ENCODE measurements around the gene NFKBIE. TPM values are rescaled to one million over a fixed set of nuclear protein-coding genes. Genes with fewer than 3 reads are reported as not detected.
A peak's percentile ranks its signal among the peaks of the same experiment; 100 is the strongest.

Gene NFKBIE
- total and polyA plus RNA-seq, 9 of the 15 experiments (the other 6 are each of a cell fraction or from before 2014, with no cell fraction given) = 2.1 to 16.4 (median 11.7) TPM

DNA sequence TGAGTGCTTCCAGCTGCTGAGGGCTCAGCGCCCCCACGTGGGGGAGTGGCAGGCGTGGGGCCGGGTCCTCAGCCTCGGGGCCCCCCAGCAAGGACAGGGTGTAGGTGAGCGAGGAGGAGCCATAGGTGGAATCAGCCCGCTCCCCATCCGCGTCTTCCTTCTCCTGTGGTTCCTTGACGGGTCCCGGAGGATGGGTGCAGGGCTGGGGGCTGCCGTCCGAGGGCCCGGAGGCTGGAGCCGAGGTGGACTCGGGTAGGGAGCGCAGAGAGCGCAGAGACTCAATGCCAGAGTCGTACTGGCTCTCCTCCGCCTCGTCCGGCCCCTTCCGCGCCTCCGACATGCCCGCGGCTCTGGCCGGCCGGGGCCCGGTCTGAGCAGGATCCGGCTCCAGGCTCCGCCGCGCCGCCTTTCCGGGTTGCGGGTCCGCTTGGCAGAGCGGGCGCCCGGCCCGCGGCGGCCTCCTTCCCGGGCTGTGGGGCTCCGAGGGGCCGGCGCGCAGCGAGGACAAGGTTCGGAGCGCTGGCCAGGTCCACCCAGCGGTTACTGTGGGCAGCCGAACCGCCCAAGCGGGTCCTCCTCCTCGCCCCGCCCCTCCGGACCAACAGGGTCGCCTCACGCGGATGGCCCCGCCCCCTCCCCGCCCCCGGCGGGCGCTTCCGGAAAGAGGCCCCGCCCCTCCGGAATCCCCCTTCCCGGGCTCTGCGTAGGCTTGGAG is at the start of gene NFKBIE (continued):
- peak; percentile 80 for TF ChIP-seq RBBP5 (IDR thresholded peaks at IDR 0.05; ENCODE audit: borderline replicate concordance, insufficient read depth, low read length, poor library complexity, severe bottlenecking)
- no peak for TF ChIP-seq ZNF224 (CRISPR knock-in tag; IDR thresholded peaks at IDR 0.05)
- TF ChIP-seq YY1 (IDR thresholded peaks at IDR 0.05; ENCODE audit: borderline replicate concordance in 1 of 3, control insufficient read depth in 1 of 3, extremely low read depth in 1 of 3, insufficient read depth in 3 of 3, insufficient read length in 1 of 3, insufficient replicate concordance in 2 of 3, low read depth in 1 of 3, low read length in 2 of 3) = peak in 2 of 3 experiments; percentile 31 to 36
- TF ChIP-seq ELF4 (CRISPR knock-in tag; IDR thresholded peaks at IDR 0.05) = no peak; the same call in 1 of the 2 replicates
- TF ChIP-seq STAG1 (CRISPR knock-in tag; IDR thresholded peaks at IDR 0.05; ENCODE audit: borderline replicate concordance) = peak; percentile 57; the same call in 1 of the 2 replicates
- peak; percentile 63 for TF ChIP-seq POLR2AphosphoS5 (IDR thresholded peaks at IDR 0.05; ENCODE audit: control insufficient read depth, insufficient read depth, low read depth, low read length)
- 0 out of 2 replicates have a peak, but pooled peaks have one; percentile 22 for TF ChIP-seq HLTF (IDR thresholded peaks at IDR 0.05)
- TF ChIP-seq ZNF431 (CRISPR knock-in tag; IDR thresholded peaks at IDR 0.05) = no peak
- TF ChIP-seq, protein P1, sequence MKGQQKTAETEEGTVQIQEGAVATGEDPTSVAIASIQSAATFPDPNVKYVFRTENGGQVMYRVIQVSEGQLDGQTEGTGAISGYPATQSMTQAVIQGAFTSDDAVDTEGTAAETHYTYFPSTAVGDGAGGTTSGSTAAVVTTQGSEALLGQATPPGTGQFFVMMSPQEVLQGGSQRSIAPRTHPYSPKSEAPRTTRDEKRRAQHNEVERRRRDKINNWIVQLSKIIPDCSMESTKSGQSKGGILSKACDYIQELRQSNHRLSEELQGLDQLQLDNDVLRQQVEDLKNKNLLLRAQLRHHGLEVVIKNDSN (CRISPR knock-in tag; IDR thresholded peaks at IDR 0.05) = peak; percentile 65
- peak; percentile 94 for TF ChIP-seq ZBTB7A (IDR thresholded peaks at IDR 0.05; ENCODE audit: borderline replicate concordance, control insufficient read depth, low read depth, low read length)
- TF ChIP-seq ZNF232 (CRISPR knock-in tag; IDR thresholded peaks at IDR 0.05) = peak; percentile 62; the same call in 1 of the 2 replicates
- TF ChIP-seq, protein P2, sequence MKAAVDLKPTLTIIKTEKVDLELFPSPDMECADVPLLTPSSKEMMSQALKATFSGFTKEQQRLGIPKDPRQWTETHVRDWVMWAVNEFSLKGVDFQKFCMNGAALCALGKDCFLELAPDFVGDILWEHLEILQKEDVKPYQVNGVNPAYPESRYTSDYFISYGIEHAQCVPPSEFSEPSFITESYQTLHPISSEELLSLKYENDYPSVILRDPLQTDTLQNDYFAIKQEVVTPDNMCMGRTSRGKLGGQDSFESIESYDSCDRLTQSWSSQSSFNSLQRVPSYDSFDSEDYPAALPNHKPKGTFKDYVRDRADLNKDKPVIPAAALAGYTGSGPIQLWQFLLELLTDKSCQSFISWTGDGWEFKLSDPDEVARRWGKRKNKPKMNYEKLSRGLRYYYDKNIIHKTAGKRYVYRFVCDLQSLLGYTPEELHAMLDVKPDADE (conservative IDR thresholded peaks at IDR 0.05; ENCODE audit: control insufficient read depth, low read depth, low read length) = peak; percentile 54
- TF ChIP-seq HOXB6 (CRISPR knock-in tag; IDR thresholded peaks at IDR 0.05; ENCODE audit: borderline replicate concordance) = no peak
- peak; percentile 33; the same call in 1 of the 2 replicates for TF ChIP-seq ZC3H4 (CRISPR knock-in tag; IDR thresholded peaks at IDR 0.05; ENCODE audit: borderline replicate concordance)
- no peak for TF ChIP-seq ZNF76 (CRISPR knock-in tag; IDR thresholded peaks at IDR 0.05; ENCODE audit: borderline replicate concordance)
- TF ChIP-seq, protein P3, sequence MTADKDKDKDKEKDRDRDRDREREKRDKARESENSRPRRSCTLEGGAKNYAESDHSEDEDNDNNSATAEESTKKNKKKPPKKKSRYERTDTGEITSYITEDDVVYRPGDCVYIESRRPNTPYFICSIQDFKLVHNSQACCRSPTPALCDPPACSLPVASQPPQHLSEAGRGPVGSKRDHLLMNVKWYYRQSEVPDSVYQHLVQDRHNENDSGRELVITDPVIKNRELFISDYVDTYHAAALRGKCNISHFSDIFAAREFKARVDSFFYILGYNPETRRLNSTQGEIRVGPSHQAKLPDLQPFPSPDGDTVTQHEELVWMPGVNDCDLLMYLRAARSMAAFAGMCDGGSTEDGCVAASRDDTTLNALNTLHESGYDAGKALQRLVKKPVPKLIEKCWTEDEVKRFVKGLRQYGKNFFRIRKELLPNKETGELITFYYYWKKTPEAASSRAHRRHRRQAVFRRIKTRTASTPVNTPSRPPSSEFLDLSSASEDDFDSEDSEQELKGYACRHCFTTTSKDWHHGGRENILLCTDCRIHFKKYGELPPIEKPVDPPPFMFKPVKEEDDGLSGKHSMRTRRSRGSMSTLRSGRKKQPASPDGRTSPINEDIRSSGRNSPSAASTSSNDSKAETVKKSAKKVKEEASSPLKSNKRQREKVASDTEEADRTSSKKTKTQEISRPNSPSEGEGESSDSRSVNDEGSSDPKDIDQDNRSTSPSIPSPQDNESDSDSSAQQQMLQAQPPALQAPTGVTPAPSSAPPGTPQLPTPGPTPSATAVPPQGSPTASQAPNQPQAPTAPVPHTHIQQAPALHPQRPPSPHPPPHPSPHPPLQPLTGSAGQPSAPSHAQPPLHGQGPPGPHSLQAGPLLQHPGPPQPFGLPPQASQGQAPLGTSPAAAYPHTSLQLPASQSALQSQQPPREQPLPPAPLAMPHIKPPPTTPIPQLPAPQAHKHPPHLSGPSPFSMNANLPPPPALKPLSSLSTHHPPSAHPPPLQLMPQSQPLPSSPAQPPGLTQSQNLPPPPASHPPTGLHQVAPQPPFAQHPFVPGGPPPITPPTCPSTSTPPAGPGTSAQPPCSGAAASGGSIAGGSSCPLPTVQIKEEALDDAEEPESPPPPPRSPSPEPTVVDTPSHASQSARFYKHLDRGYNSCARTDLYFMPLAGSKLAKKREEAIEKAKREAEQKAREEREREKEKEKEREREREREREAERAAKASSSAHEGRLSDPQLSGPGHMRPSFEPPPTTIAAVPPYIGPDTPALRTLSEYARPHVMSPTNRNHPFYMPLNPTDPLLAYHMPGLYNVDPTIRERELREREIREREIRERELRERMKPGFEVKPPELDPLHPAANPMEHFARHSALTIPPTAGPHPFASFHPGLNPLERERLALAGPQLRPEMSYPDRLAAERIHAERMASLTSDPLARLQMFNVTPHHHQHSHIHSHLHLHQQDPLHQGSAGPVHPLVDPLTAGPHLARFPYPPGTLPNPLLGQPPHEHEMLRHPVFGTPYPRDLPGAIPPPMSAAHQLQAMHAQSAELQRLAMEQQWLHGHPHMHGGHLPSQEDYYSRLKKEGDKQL (CRISPR knock-in tag; IDR thresholded peaks at IDR 0.05; ENCODE audit: borderline replicate concordance) = peak; percentile 81; the same call in 1 of the 2 replicates
- no peak for TF ChIP-seq EP300 (IDR thresholded peaks at IDR 0.05; ENCODE audit: low read length)
- TF ChIP-seq SMARCC2 (IDR thresholded peaks at IDR 0.05; ENCODE audit: low read depth) = no peak
- TF ChIP-seq HNRNPK (IDR thresholded peaks at IDR 0.05; ENCODE audit: low read depth, low read length, poor library complexity, severe bottlenecking) = no peak
